GM19043 (cell line): ENCODE data around the gene CIDEC.

Experiments
- ATAC-seq: cut with Tn5 transposase; IDR thresholded peaks from one replicate; pipeline ENCODE4 v1.9.1; 2021; ENCODE audit warnings: low read depth; ENCODE audit not compliant: unreplicated experiment

The CIDEC gene

GRCh38 chr3:9817436-9817835 is 62.6 kb downstream of the CIDEC start:
- ATAC-seq, result no peak
